Loucy (cell line): ENCODE data around the gene IQCE.

ENCODE experiments used
- CTCF ChIP-seq: fragments of 200-600 bp; sonication (generic); conservative IDR thresholded peaks from 2 replicates; pipeline ENCODE4 v1.5.1; 2014; ENCODE audit warnings: mild to moderate bottlenecking, antibody characterized with exemption, low read length
- EZH2phosphoT487 ChIP-seq: fragments of 200-600 bp; IDR thresholded peaks from 2 replicates; pipeline ENCODE4 v1.6.1; 2018; ENCODE audit warnings: antibody characterized with exemption, mild to moderate bottlenecking, moderate library complexity, borderline replicate concordance

GRCh38 chr7:2545746-2546425 lies 12.9 kb upstream of the IQCE start:
- TF ChIP-seq CTCF (no peak), EZH2phosphoT487 (no peak)
